Thyroid gland (tissue), 4 donors: ENCODE measurements around the gene FEZF2.

Experiments
- POLR2A ChIP-seq, 2 donors: fragments of 450-650 bp; IDR thresholded peaks; one replicate each; pipeline ENCODE4 v1.6.1; 2017; ENCODE audit warnings: antibody characterized with exemption in 2 of 2, mild to moderate bottlenecking in 2 of 2, moderate library complexity in 1 of 2
- TF ChIP-seq, protein P1 (sequence below), 6 experiments: fragments of 200-600 bp in 3 of 6; fragments of 450-650 bp in 3 of 6; sonication (generic) in 3 of 6; IDR thresholded peaks; one replicate each; pipeline ENCODE4 v1.5.1; 2016 to 2019; ENCODE audit warnings: antibody characterized with exemption in 6 of 6, mild to moderate bottlenecking in 2 of 6, inconsistent platforms in 1 of 6, moderate library complexity in 1 of 6

DNA sequence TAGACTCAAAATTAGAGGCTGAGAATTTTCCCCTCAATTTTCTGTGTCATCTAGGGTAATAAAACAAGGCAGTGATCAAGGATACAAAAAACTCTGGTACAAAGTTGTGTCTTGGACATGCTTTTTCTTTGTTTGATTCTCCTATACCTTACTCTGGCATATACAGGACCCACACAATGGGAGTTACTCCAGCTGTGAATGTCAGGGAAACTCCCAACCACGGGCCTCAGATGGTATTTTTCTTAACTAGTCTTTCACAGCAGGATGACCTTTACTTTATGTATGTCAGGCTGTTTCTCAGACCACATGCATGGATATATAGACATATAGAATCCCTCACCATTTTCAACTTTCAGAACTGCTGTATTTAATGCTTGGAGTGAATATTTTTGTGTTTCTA is 41.3 kb downstream of the FEZF2 start:
- TF ChIP-seq, protein P1, sequence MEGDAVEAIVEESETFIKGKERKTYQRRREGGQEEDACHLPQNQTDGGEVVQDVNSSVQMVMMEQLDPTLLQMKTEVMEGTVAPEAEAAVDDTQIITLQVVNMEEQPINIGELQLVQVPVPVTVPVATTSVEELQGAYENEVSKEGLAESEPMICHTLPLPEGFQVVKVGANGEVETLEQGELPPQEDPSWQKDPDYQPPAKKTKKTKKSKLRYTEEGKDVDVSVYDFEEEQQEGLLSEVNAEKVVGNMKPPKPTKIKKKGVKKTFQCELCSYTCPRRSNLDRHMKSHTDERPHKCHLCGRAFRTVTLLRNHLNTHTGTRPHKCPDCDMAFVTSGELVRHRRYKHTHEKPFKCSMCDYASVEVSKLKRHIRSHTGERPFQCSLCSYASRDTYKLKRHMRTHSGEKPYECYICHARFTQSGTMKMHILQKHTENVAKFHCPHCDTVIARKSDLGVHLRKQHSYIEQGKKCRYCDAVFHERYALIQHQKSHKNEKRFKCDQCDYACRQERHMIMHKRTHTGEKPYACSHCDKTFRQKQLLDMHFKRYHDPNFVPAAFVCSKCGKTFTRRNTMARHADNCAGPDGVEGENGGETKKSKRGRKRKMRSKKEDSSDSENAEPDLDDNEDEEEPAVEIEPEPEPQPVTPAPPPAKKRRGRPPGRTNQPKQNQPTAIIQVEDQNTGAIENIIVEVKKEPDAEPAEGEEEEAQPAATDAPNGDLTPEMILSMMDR (IDR thresholded peaks at IDR 0.05): no peak
- TF ChIP-seq POLR2A (IDR thresholded peaks at IDR 0.05): no peak
